GM18507 (cell line): Measurements from ENCODE around the gene HOXA9.

Experiments
- DNase-seq: peaks from one replicate; pipeline ENCODE4 v3.0.0; 2011; ENCODE audit warnings: low read depth; ENCODE audit not compliant: insufficient read length; ENCODE audit errors: extremely low spot score
- FAIRE-seq: peaks from 2 replicates; lab custom pipeline; 2011; peaks lifted over from hg19 to GRCh38; lab: Jason Lieb, UNC

HOXA9 gene

GRCh38 chr7:27134392-27134791, 30.9 kb downstream of the HOXA9 start:
- peak; percentile 5 for FAIRE-seq
- DNase-seq, result no peak

GRCh38 chr7:27133409-27134231, 31.7 kb downstream of the HOXA9 start:
- FAIRE-seq (no peak), DNase-seq (no peak)

GRCh38 chr7:27132978-27133377, 32.4 kb downstream of the HOXA9 start:
- no peak for DNase-seq
- FAIRE-seq, result no peak

GRCh38 chr7:27132214-27132613, 33.1 kb downstream of the HOXA9 start:
- FAIRE-seq, result no peak

GRCh38 chr7:27131390-27131819, 33.9 kb downstream of the HOXA9 start:
- no peak for DNase-seq
- FAIRE-seq, result no peak

More at GRCh38 chr7:27132214-27132613, 33.1 kb downstream of the HOXA9 start:
- DNase-seq, result no peak

GRCh38 chr7:27130540-27131389, 34.6 kb downstream of the HOXA9 start, which contains the start of gene HOXA4:
HOXA4 (minus strand) TSS chr7:27130757; CDS start chr7:27130733, 24 bp downstream.
- peak; percentile 67 for DNase-seq
- FAIRE-seq, result peak; percentile 73

- FAIRE-seq, result no peak
- no peak for DNase-seq
Observed at GRCh38 chr7:27129729-27130539, 35.4 kb downstream of the HOXA9 start.

GRCh38 chr7:27128776-27129728, 36.3 kb downstream of the HOXA9 start:
- FAIRE-seq, result no peak

GRCh38 chr7:27128034-27128433, 37.3 kb downstream of the HOXA9 start:
- no peak for FAIRE-seq
- no peak for DNase-seq

More at GRCh38 chr7:27128776-27129728, 36.3 kb downstream of the HOXA9 start:
- DNase-seq, result no peak

- no peak for FAIRE-seq
- DNase-seq, result no peak
Observed at GRCh38 chr7:27126596-27127327, 38.6 kb downstream of the HOXA9 start.

- DNase-seq, result no peak
- no peak for FAIRE-seq
Observed at GRCh38 chr7:27125986-27126394, 39.3 kb downstream of the HOXA9 start.

- DNase-seq (no peak), FAIRE-seq (no peak)
Observed at GRCh38 chr7:27124902-27125689, 40.2 kb downstream of the HOXA9 start.

GRCh38 chr7:27124096-27124901, 41.0 kb downstream of the HOXA9 start:
- no peak for DNase-seq
- FAIRE-seq, result no peak

GRCh38 chr7:27123477-27124053, 41.8 kb downstream of the HOXA9 start:
- no peak for DNase-seq
- no peak for FAIRE-seq

- no peak for FAIRE-seq
- no peak for DNase-seq
Observed at GRCh38 chr7:27123007-27123476, 42.3 kb downstream of the HOXA9 start.
